HepG2 (cell line): ENCODE results near the gene RAP1GAP2. TPM values are rescaled to one million over a fixed set of nuclear protein-coding genes. Genes with fewer than 3 reads are reported as not detected.

Source experiments
- ATF4 ChIP-seq, 2 experiments: fragments of 450-650 bp in 1 of 2; sonication (generic) in 1 of 2; formaldehyde crosslinking; IDR thresholded peaks; 2 replicates each; pipeline versions ENCODE4 v1.5.0 to v1.8.0; 2020 to 2022; ENCODE audit warnings: mild to moderate bottlenecking in 1 of 2, missing genetic modification reagents in 1 of 2
- GMEB2 ChIP-seq: IDR thresholded peaks from 2 replicates; pipeline ENCODE4 v1.6.1; 2016; ENCODE audit warnings: missing biosample characterization, missing genetic modification reagents, low read depth
- HMGXB4 ChIP-seq, 2 experiments: sonication (generic) in 1 of 2; formaldehyde crosslinking in 1 of 2; IDR thresholded peaks; 2 replicates each; pipeline versions ENCODE4 v1.4.0 to v1.6.1; 2018 to 2020; ENCODE audit warnings: missing genetic modification reagents in 2 of 2, borderline replicate concordance in 1 of 2, low read depth in 1 of 2, mild to moderate bottlenecking in 1 of 2, missing biosample characterization in 1 of 2
- MBNL3 ChIP-seq: fragments of 250-450 bp; sonication (Bioruptor Pico); conservative IDR thresholded peaks from 2 replicates; pipeline ENCODE4 v1.8.0; 2022; ENCODE audit warnings: mild to moderate bottlenecking, inconsistent platforms
- MXD1 ChIP-seq: sonication (generic); formaldehyde crosslinking; IDR thresholded peaks from 2 replicates; pipeline ENCODE4 v1.4.0; 2020; ENCODE audit warnings: mild to moderate bottlenecking, missing genetic modification reagents
- NFE2L1 ChIP-seq: sonication (generic); formaldehyde crosslinking; IDR thresholded peaks from 2 replicates; pipeline ENCODE4 v1.4.0; 2020; ENCODE audit warnings: missing genetic modification reagents, mild to moderate bottlenecking, borderline replicate concordance
- NFIC ChIP-seq: IDR thresholded peaks from 2 replicates; pipeline ENCODE4 v1.6.1; 2012; ENCODE audit warnings: mild to moderate bottlenecking, low read length, inconsistent platforms
- PHB2 ChIP-seq: fragments of 450-650 bp; IDR thresholded peaks from 2 replicates; pipeline ENCODE4 v1.6.1; 2018; ENCODE audit not compliant: partially characterized antibody
- PPARG ChIP-seq: conservative IDR thresholded peaks from 2 replicates; pipeline ENCODE4 v1.6.1; 2016; ENCODE audit warnings: missing biosample characterization, missing genetic modification reagents
- REPIN1 ChIP-seq: sonication (generic); formaldehyde crosslinking; IDR thresholded peaks from 2 replicates; pipeline ENCODE4 v1.8.0; 2022; ENCODE audit warnings: missing genetic modification reagents, low read depth, mild to moderate bottlenecking, borderline replicate concordance
- ZNF550 ChIP-seq: sonication (generic); formaldehyde crosslinking; IDR thresholded peaks from 2 replicates; pipeline ENCODE4 v1.4.0; 2020; ENCODE audit warnings: mild to moderate bottlenecking, missing genetic modification reagents, borderline replicate concordance
- polyA plus RNA-seq, 8 experiments: library from polyadenylated mRNA; depleted of rRNA in 3 of 8; stranded (reverse) in 7 of 8; unstranded in 1 of 8; fragments of >200 nt; fragmentation: Illumina TruSeq in 4 of 8; extraction: Trizol in 4 of 8; gene quantifications; 2 replicates each; pipeline versions ENCODE4 v1.2.1 to v1.2.3, GENCODE V29; 2011 to 2016; ENCODE audit warnings: low read depth in 4 of 8, missing spikeins in 1 of 8, mixed read lengths in 1 of 8; ENCODE audit not compliant: insufficient read depth in 1 of 8
- total RNA-seq, 5 experiments: library from RNA; depleted of rRNA; stranded (reverse); fragments of >200 nt; fragmentation: Illumina TruSeq; extraction: Trizol; gene quantifications; 2 replicates each; pipeline ENCODE4 v1.2.3, GENCODE V29; 2016; ENCODE audit warnings: low read depth in 1 of 5

Gene RAP1GAP2
- total and polyA plus RNA-seq, 2 of the 13 experiments (the other 11 are each of a cell fraction or from before 2014, with no cell fraction given), result 10.9 to 12.0 TPM

- no peak for TF ChIP-seq PPARG (CRISPR knock-in tag)
- no peak for TF ChIP-seq HMGXB4 (CRISPR knock-in tag; IDR thresholded peaks at IDR 0.05; ENCODE audit: borderline replicate concordance in 1 of 2, low read depth in 1 of 2)
- TF ChIP-seq MBNL3 (CRISPR knock-in tag), result no peak
- TF ChIP-seq REPIN1 (CRISPR knock-in tag), result no peak
- TF ChIP-seq GMEB2 (CRISPR knock-in tag), result no peak
- TF ChIP-seq ATF4 (CRISPR knock-in tag; IDR thresholded peaks at IDR 0.05), result no peak
- no peak for TF ChIP-seq NFE2L1 (CRISPR knock-in tag)
- no peak for TF ChIP-seq ZNF550
- no peak for TF ChIP-seq NFIC
- TF ChIP-seq MXD1 (CRISPR knock-in tag), result no peak
- TF ChIP-seq PHB2, result no peak
These were observed 9.7 kb downstream of the RAP1GAP2 start (continued) for GRCh38 chr17:2805961-2806360.
